Measurements from ENCODE around the gene BTN2A1.
"Not testable (repeated sequence)": the region's sequence is repeated elsewhere in the genome, so short reads cannot be mapped to it uniquely, and the experiment has no call there.

The BTN2A1 gene

GRCh38 chr6:26457806-26458688, at the start of gene BTN2A1:
BTN2A1 (plus strand) TSS chr6:26457955; CDS start chr6:26458637, 682 bp downstream.
- H3K27ac ChIP-seq = peak within 1 kb of the TSS; percentile 78
- DNase-seq (ENCODE audit: low read depth, low spot score) = peak; percentile 46

GRCh38 chr6:26408828-26409730, 48.7 kb upstream of the BTN2A1 start:
- H3K27ac ChIP-seq = no peak overlapping the region
- DNase-seq (ENCODE audit: low read depth, low spot score) = no peak

- DNase-seq (ENCODE audit: low read depth, low spot score) = no peak
- no peak overlapping the region for H3K27ac ChIP-seq
These were observed 46.0 kb upstream of the BTN2A1 start for GRCh38 chr6:26411751-26412150.

- no peak for DNase-seq (ENCODE audit: low read depth, low spot score)
- no peak overlapping the region for H3K27ac ChIP-seq
These were observed 45.5 kb upstream of the BTN2A1 start for GRCh38 chr6:26412228-26412627.

GRCh38 chr6:26412954-26413353, 44.8 kb upstream of the BTN2A1 start:
- DNase-seq (ENCODE audit: low read depth, low spot score) = no peak
- no peak overlapping the region for H3K27ac ChIP-seq

- no peak for DNase-seq (ENCODE audit: low read depth, low spot score)
- H3K27ac ChIP-seq = no peak overlapping the region
These were observed 43.5 kb upstream of the BTN2A1 start for GRCh38 chr6:26414281-26414680.

GRCh38 chr6:26415036-26415614, 42.6 kb upstream of the BTN2A1 start:
- no peak overlapping the region for H3K27ac ChIP-seq
- DNase-seq (ENCODE audit: low read depth, low spot score) = no peak

- H3K27ac ChIP-seq = no peak overlapping the region
- no peak for DNase-seq (ENCODE audit: low read depth, low spot score)
These were observed 42.0 kb upstream of the BTN2A1 start for GRCh38 chr6:26415791-26416190.

- DNase-seq (ENCODE audit: low read depth, low spot score) = no peak
- no peak overlapping the region for H3K27ac ChIP-seq
These were observed 41.5 kb upstream of the BTN2A1 start for GRCh38 chr6:26416288-26416687.

GRCh38 chr6:26418077-26418476, 39.7 kb upstream of the BTN2A1 start:
- not testable (repeated sequence) for DNase-seq (ENCODE audit: low read depth, low spot score); H3K27ac ChIP-seq

GRCh38 chr6:26418795-26419194, 39.0 kb upstream of the BTN2A1 start:
- DNase-seq (ENCODE audit: low read depth, low spot score) = not testable (repeated sequence)

GRCh38 chr6:26420688-26421171, 37.0 kb upstream of the BTN2A1 start:
- H3K27ac ChIP-seq = peak overlapping the region; percentile 50
- DNase-seq (ENCODE audit: low read depth, low spot score) = no peak

More at GRCh38 chr6:26418795-26419194, 39.0 kb upstream of the BTN2A1 start:
- H3K27ac ChIP-seq = not testable (repeated sequence)

GRCh38 chr6:26421259-26422144, 36.3 kb upstream of the BTN2A1 start:
- peak overlapping the region; percentile 50 for H3K27ac ChIP-seq
- DNase-seq (ENCODE audit: low read depth, low spot score) = no peak

GRCh38 chr6:26422329-26422728, 35.4 kb upstream of the BTN2A1 start:
- H3K27ac ChIP-seq = no peak overlapping the region
- no peak for DNase-seq (ENCODE audit: low read depth, low spot score)

- H3K27ac ChIP-seq = no peak overlapping the region
- DNase-seq (ENCODE audit: low read depth, low spot score) = no peak
These were observed 30.9 kb upstream of the BTN2A1 start for GRCh38 chr6:26426691-26427450.

- no peak for DNase-seq (ENCODE audit: low read depth, low spot score)
- H3K27ac ChIP-seq = no peak overlapping the region
These were observed 30.3 kb upstream of the BTN2A1 start for GRCh38 chr6:26427451-26427809.

GRCh38 chr6:26428206-26428605, 29.5 kb upstream of the BTN2A1 start:
- H3K27ac ChIP-seq = no peak overlapping the region
- no peak for DNase-seq (ENCODE audit: low read depth, low spot score)

- no peak overlapping the region for H3K27ac ChIP-seq
- DNase-seq (ENCODE audit: low read depth, low spot score) = no peak
These were observed 27.0 kb upstream of the BTN2A1 start for GRCh38 chr6:26430787-26431186.

Measured in epithelial cell of prostate (primary cell).